H1 (cell line): ENCODE results near the gene RABGAP1. TPM values are rescaled to one million over a fixed set of nuclear protein-coding genes. Genes with fewer than 3 reads are reported as not detected.

Experiments used
- CTCF ChIA-PET: fragments of 300-600 bp; sonication (Branson Sonifier 250); formaldehyde crosslinking; loops from one replicate; lab custom pipeline; 2021; ENCODE audit not compliant: partially characterized antibody; lab: Charles Lee
- POLR2A ChIA-PET: fragments of 300-600 bp; sonication (Branson Sonifier 250); formaldehyde crosslinking; loops from one replicate; lab custom pipeline; 2021; ENCODE audit warnings: inconsistent platforms; ENCODE audit not compliant: partially characterized antibody; lab: Charles Lee
- DNase-seq, 2 experiments: peaks; one replicate each; pipeline versions ENCODE4 v3.0.0 to v3.0.0-alpha.2; 2010 to 2022; ENCODE audit warnings: low spot score in 2 of 2, low read depth in 1 of 2, mixed read lengths in 1 of 2
- FAIRE-seq: peaks from 2 replicates; lab custom pipeline; 2011; peaks lifted over from hg19 to GRCh38; lab: Jason Lieb, UNC
- H2AFZ ChIP-seq: 2 replicates; pipeline ENCODE4 v1.8.1; 2012; ENCODE audit warnings: low read length, inconsistent platforms
- H2AK5ac ChIP-seq: 2 replicates; pipeline ENCODE4 v1.6.1; 2013; ENCODE audit warnings: low read depth, low read length
- H2BK120ac ChIP-seq: replicated peaks from 2 replicates; pipeline ENCODE3; 2013; ENCODE audit warnings: low read depth, low read length, inconsistent platforms
- H2BK12ac ChIP-seq: 2 replicates; pipeline ENCODE4 v1.6.1; 2013; ENCODE audit warnings: low read depth, low read length
- H2BK15ac ChIP-seq: 2 replicates; pipeline ENCODE4 v1.6.1; 2013; ENCODE audit warnings: low read length
- H2BK20ac ChIP-seq: 2 replicates; pipeline ENCODE4 v1.6.1; 2013; ENCODE audit warnings: low read length
- H2BK5ac ChIP-seq: 2 replicates; pipeline ENCODE4 v1.6.1; 2013; ENCODE audit warnings: low read depth, low read length
- H3K14ac ChIP-seq: 2 replicates; pipeline ENCODE4 v1.6.1; 2013; ENCODE audit warnings: inconsistent platforms; ENCODE audit not compliant: insufficient read length
- H3K18ac ChIP-seq: 2 replicates; pipeline ENCODE4 v1.6.1; 2013; ENCODE audit warnings: low read length; ENCODE audit errors: extremely low read depth
- H3K23ac ChIP-seq: 2 replicates; pipeline ENCODE4 v1.6.1; 2013; ENCODE audit warnings: inconsistent platforms; ENCODE audit not compliant: insufficient read length
- H3K23me2 ChIP-seq: 2 replicates; pipeline ENCODE4 v1.6.1; 2013; ENCODE audit warnings: low read depth, low read length
- H3K27ac ChIP-seq: 2 replicates; pipeline ENCODE4 v1.6.1; 2011; ENCODE audit warnings: low read depth, low read length, inconsistent platforms
- H3K27me3 ChIP-seq, 4 experiments: replicated peaks in 1 of 4; 1 replicate in 1 of 4; 2 replicates in 3 of 4; pipeline versions ENCODE4 v1.6.1 to v1.8.1; 2011 to 2013; ENCODE audit warnings: low read length in 3 of 4, mild to moderate bottlenecking in 3 of 4, inconsistent platforms in 2 of 4, mixed read lengths in 2 of 4, moderate library complexity in 1 of 4; ENCODE audit not compliant: control insufficient read depth in 3 of 4, insufficient read depth in 3 of 4; ENCODE audit errors: extremely low read depth in 1 of 4
- H3K36me3 ChIP-seq, 4 experiments: 2 replicates each; pipeline versions ENCODE4 v1.6.1 to v1.8.1; 2011 to 2013; ENCODE audit warnings: mild to moderate bottlenecking in 4 of 4, low read length in 3 of 4, moderate library complexity in 2 of 4, control low read depth in 1 of 4, inconsistent platforms in 1 of 4; ENCODE audit not compliant: insufficient read depth in 4 of 4, control insufficient read depth in 2 of 4
- H3K4ac ChIP-seq: replicated peaks from 2 replicates; pipeline ENCODE3; 2013; ENCODE audit warnings: low read length, low read depth, mixed read lengths, inconsistent platforms; ENCODE audit not compliant: insufficient read length
- H3K4me1 ChIP-seq, 4 experiments: replicated peaks in 1 of 4; 1 replicate in 1 of 4; 2 replicates in 3 of 4; pipeline versions ENCODE4 v1.6.1 to v1.8.1; 2011 to 2013; ENCODE audit warnings: low read length in 3 of 4, inconsistent platforms in 2 of 4, mixed read lengths in 1 of 4; ENCODE audit not compliant: insufficient read depth in 4 of 4, control insufficient read depth in 3 of 4
- H3K4me2 ChIP-seq, 2 experiments: 2 replicates each; pipeline versions ENCODE4 v1.6.1 to v1.8.1; 2011 to 2013; ENCODE audit warnings: low read depth in 2 of 2, low read length in 2 of 2, control low read depth in 1 of 2, inconsistent platforms in 1 of 2, mild to moderate bottlenecking in 1 of 2; ENCODE audit not compliant: insufficient read depth in 1 of 2
- H3K4me3 ChIP-seq, 4 experiments: fragments of 200-600, 300-600 bp in 1 of 4; sonication (generic), shearing (Covaris generic), sonication (Bioruptor Twin) in 1 of 4; 2 replicates each; pipeline versions ENCODE4 v1.5.1 to v1.8.1; 2011 to 2016; ENCODE audit warnings: low read length in 4 of 4, low read depth in 3 of 4, control low read depth in 2 of 4, inconsistent platforms in 2 of 4, mild to moderate bottlenecking in 2 of 4, mixed read lengths in 1 of 4, moderate library complexity in 1 of 4; ENCODE audit not compliant: insufficient read depth in 2 of 4; ENCODE audit errors: extremely low read depth in 1 of 4
- H3K56ac ChIP-seq: replicated peaks from 2 replicates; pipeline ENCODE3; 2013; ENCODE audit warnings: low read depth, mild to moderate bottlenecking, mixed read lengths, low read length, inconsistent platforms; ENCODE audit not compliant: insufficient read length
- H3K79me1 ChIP-seq: 2 replicates; pipeline ENCODE4 v1.6.1; 2013; ENCODE audit warnings: low read depth, low read length, control low read depth
- H3K79me2 ChIP-seq, 2 experiments: 2 replicates each; pipeline versions ENCODE4 v1.6.1 to v1.8.1; 2012 to 2013; ENCODE audit warnings: low read length in 2 of 2, mild to moderate bottlenecking in 2 of 2, inconsistent platforms in 1 of 2; ENCODE audit not compliant: insufficient read depth in 2 of 2, control insufficient read depth in 1 of 2
- H3K9ac ChIP-seq, 4 experiments: replicated peaks in 1 of 4; 1 replicate in 1 of 4; 2 replicates in 3 of 4; pipeline versions ENCODE4 v1.6.1 to v1.8.1; 2011 to 2013; ENCODE audit warnings: low read depth in 3 of 4, low read length in 3 of 4, control low read depth in 2 of 4, mild to moderate bottlenecking in 2 of 4, moderate library complexity in 2 of 4, inconsistent platforms in 1 of 4; ENCODE audit errors: extremely low read depth in 1 of 4
- H3K9me3 ChIP-seq, 2 experiments: 2 replicates each; pipeline versions ENCODE4 v1.6.1 to v1.8.1; 2012 to 2013; ENCODE audit warnings: mild to moderate bottlenecking in 2 of 2, moderate library complexity in 2 of 2, control low read depth in 1 of 2, inconsistent platforms in 1 of 2, low read depth in 1 of 2, low read length in 1 of 2, mixed read lengths in 1 of 2; ENCODE audit not compliant: insufficient read depth in 2 of 2
- H4K20me1 ChIP-seq, 2 experiments: replicated peaks in 1 of 2; 2 replicates each; pipeline versions ENCODE3 to v1.8.1; 2011 to 2013; ENCODE audit warnings: inconsistent platforms in 2 of 2, low read length in 2 of 2, mild to moderate bottlenecking in 1 of 2; ENCODE audit not compliant: insufficient read depth in 2 of 2, control insufficient read depth in 1 of 2
- H4K5ac ChIP-seq: 2 replicates; pipeline ENCODE4 v1.6.1; 2013; ENCODE audit warnings: low read length, low read depth, mixed read lengths, inconsistent platforms; ENCODE audit not compliant: insufficient read length
- H4K8ac ChIP-seq: 2 replicates; pipeline ENCODE4 v1.8.0; 2013; ENCODE audit warnings: mild to moderate bottlenecking, moderate library complexity, low read length, inconsistent platforms; ENCODE audit not compliant: insufficient read depth; ENCODE audit errors: extremely low read depth
- H4K91ac ChIP-seq: replicated peaks from 2 replicates; pipeline ENCODE3; 2013; ENCODE audit warnings: low read length, mixed read lengths, inconsistent platforms; ENCODE audit not compliant: insufficient read length
- BCL11A ChIP-seq, 2 experiments: IDR thresholded peaks; one replicate each; pipeline ENCODE4 v1.6.1; 2011; ENCODE audit warnings: low read depth in 2 of 2, low read length in 2 of 2, mild to moderate bottlenecking in 2 of 2
- CTBP2 ChIP-seq: IDR thresholded peaks from 2 replicates; pipeline ENCODE4 v1.7.0; 2011; ENCODE audit warnings: borderline replicate concordance, mild to moderate bottlenecking, moderate library complexity, mixed read lengths, low read length; ENCODE audit not compliant: insufficient read depth, insufficient read length
- JUND ChIP-seq: IDR thresholded peaks from 2 replicates; pipeline ENCODE4 v1.6.1; 2011; ENCODE audit warnings: mild to moderate bottlenecking, improper control_type of control experiment, low read length
- KDM1A ChIP-seq: fragments of 200-600, 300-600 bp; sonication (generic); IDR thresholded peaks from 2 replicates; pipeline ENCODE4 v1.7.1; 2016; ENCODE audit warnings: mild to moderate bottlenecking, low read length, borderline replicate concordance
- NANOG ChIP-seq: IDR thresholded peaks from 2 replicates; pipeline ENCODE4 v1.6.1; 2011; ENCODE audit warnings: low read length, low read depth, mild to moderate bottlenecking, inconsistent platforms; ENCODE audit not compliant: insufficient read depth, poor library complexity, severe bottlenecking
- POLR2A ChIP-seq, 2 experiments: IDR thresholded peaks; 1 replicate in 1 of 2; 2 replicates in 1 of 2; pipeline ENCODE4 v1.6.1; 2011; ENCODE audit warnings: low read depth in 2 of 2, low read length in 2 of 2, mild to moderate bottlenecking in 2 of 2; ENCODE audit errors: control extremely low read depth in 1 of 2
- POLR2AphosphoS5 ChIP-seq: IDR thresholded peaks from 2 replicates; pipeline ENCODE4 v1.6.1; 2011; ENCODE audit warnings: low read depth, low read length
- RAD21 ChIP-seq, 2 experiments: IDR thresholded peaks in 1 of 2; conservative IDR thresholded peaks in 1 of 2; 2 replicates each; pipeline ENCODE4 v1.6.1; 2011; ENCODE audit warnings: low read depth in 2 of 2, low read length in 2 of 2, improper control_type of control experiment in 1 of 2, inconsistent platforms in 1 of 2, mild to moderate bottlenecking in 1 of 2, moderate library complexity in 1 of 2
- RBBP5 ChIP-seq: IDR thresholded peaks from 2 replicates; pipeline ENCODE4 v1.7.1; 2012; ENCODE audit warnings: low read depth, mild to moderate bottlenecking, inconsistent platforms, low read length, moderate library complexity, borderline replicate concordance
- RXRA ChIP-seq: IDR thresholded peaks from 2 replicates; pipeline ENCODE4 v1.6.1; 2011; ENCODE audit warnings: low read depth, mild to moderate bottlenecking, low read length, moderate library complexity; ENCODE audit not compliant: insufficient read depth
- WGBS, 2 experiments: shearing (Covaris generic) in 1 of 2; methylation state at CpG; one replicate each; pipeline versions ENCODE4 v1.1.6 to v1.1.7; 2013 to 2015; ENCODE audit warnings: low lambda C conversion rate in 2 of 2, mixed read lengths in 2 of 2, inconsistent platforms in 1 of 2, low coverage in 1 of 2, missing lambda C conversion rate in 1 of 2; ENCODE audit not compliant: insufficient replicate concordance in 2 of 2, insufficient coverage in 1 of 2, insufficient read length in 1 of 2; ENCODE audit errors: extremely low coverage in 1 of 2, missing lambda C conversion rate in 1 of 2; 5-methylcytosine and 5-hydroxymethylcytosine counted together
- polyA plus RNA-seq, 7 experiments: library from polyadenylated mRNA; depleted of rRNA in 3 of 7; stranded (reverse) in 5 of 7; unstranded in 2 of 7; fragments of >200 nt in 5 of 7; fragments of 200-250 nt in 2 of 7; gene quantifications; 1 replicate in 5 of 7; 2 replicates in 1 of 7; 4 replicates in 1 of 7; pipeline versions ENCODE4 v1.2.1 to v1.2.3, GENCODE V29; 2011 to 2013; ENCODE audit warnings: missing spikeins in 2 of 7, mixed read lengths in 2 of 7
- total RNA-seq: library from RNA; stranded (reverse); fragmentation: NEBNext Ultra II Directional; extraction: Animal tissue kit (Norgen Biotek cat#: 25700); gene quantifications from 2 replicates; pipeline ENCODE4 v1.2.1, GENCODE V29; 2021

The RABGAP1 gene
- total and polyA plus RNA-seq, 2 of the 8 experiments (the other 6 are each of a cell fraction or from before 2014, with no cell fraction given) = 15.7 to 38.3 TPM

DNA sequence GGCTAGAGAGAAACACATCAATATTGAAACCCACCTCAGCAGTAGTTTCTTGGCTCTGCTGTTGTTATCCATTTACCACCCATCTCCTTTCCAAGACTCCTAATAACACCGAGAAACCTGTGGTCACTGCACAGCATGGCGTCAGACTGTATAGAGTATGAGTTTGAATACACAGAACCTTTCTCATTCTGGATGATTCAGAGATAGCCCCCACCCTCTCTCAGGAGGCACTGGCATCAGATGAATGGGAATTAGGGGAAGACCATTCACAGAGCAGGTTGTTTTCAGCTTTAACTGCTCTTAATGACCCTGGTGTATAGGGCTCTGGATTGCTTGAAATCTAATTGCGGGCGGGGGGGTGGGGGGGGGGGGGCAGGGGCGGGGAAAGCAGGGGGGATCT lies 179.3 kb downstream of the RABGAP1 start:
- Histone ChIP-seq H3K9me3 (no peaks in the 10 kb centered on the region), H4K8ac (no peak overlapping the region), H3K18ac (no peak overlapping the region), H2AFZ (no peak overlapping the region), H4K91ac (no peak overlapping the region), H3K9ac (no peak overlapping the region), H3K4me1 (peaks cover 0 to 6% (median 0%) of the 10 kb centered on the region in 4 experiments; a peak in 1 of 7 replicates), H3K79me2 (no peaks in the 10 kb centered on the region), H2BK5ac (no peak overlapping the region), H2BK15ac (no peak overlapping the region), H3K27ac (no peak overlapping the region), H3K14ac (no peak overlapping the region), H3K4ac (no peak overlapping the region), H3K27me3 (no peaks in the 10 kb centered on the region), H4K5ac (no peak overlapping the region), H3K23ac (no peak overlapping the region), H2BK20ac (no peak overlapping the region), H3K79me1 (0 out of 2 replicates have a peak, but pooled peaks cover 2% of the 10 kb centered on the region), H4K20me1 (peaks cover 5 to 6% of the 10 kb centered on the region in 2 experiments), H2AK5ac (no peak overlapping the region), H2BK120ac (no peak overlapping the region), H2BK12ac (no peak overlapping the region), H3K36me3 (peaks cover 0 to 7% (median 4%) of the 10 kb centered on the region in 4 experiments; a peak in 5 of 8 replicates), H3K56ac (no peak overlapping the region), H3K4me3 (no peak overlapping the region), H3K4me2 (no peak overlapping the region), H3K23me2 (no peaks in the 10 kb centered on the region)
- WGBS, 2 experiments = 79% methylated on average over 5 of the region's 5 CpGs; no CpG with 5 or more reads in 1 of the 2 experiments
- FAIRE-seq (no peak), DNase-seq (no peak)
- ChIA-PET POLR2A (interaction anchor here (1.0 to 1.1 kb wide), 2 partner anchors 8 to 9 kb away, joined by 3 read pairs; no protein-coding TSS in a partner anchor), CTCF (interaction anchor here (1.0 to 3.0 kb wide), 2 partner anchors 13 to 19 kb away, joined by 3 to 12 read pairs; no protein-coding TSS in a partner anchor)
- TF ChIP-seq RBBP5 (no peak), RAD21 (IDR thresholded peaks at IDR 0.05 in 1 of 2, conservative IDR thresholded peaks at IDR 0.05 in 1 of 2; ENCODE audit: low read depth in 2 of 2, low read length in 2 of 2) (no peak), POLR2AphosphoS5 (no peak), CTBP2 (no peak), KDM1A (no peak), NANOG (no peak), RXRA (no peak), JUND (no peak), BCL11A (IDR thresholded peaks at IDR 0.05; ENCODE audit: low read depth in 2 of 2, low read length in 2 of 2) (no peak), POLR2A (IDR thresholded peaks at IDR 0.05; ENCODE audit: control extremely low read depth in 1 of 2, low read depth in 2 of 2, low read length in 2 of 2) (no peak)
